ENCODE measurements around the gene PPP4R3A. TPM values are rescaled to one million over a fixed set of nuclear protein-coding genes. Genes with fewer than 3 reads are reported as not detected.
"Not testable (repeated sequence)": the region's sequence is repeated elsewhere in the genome, so short reads cannot be mapped to it uniquely, and the experiment has no call there.

The PPP4R3A gene
- total RNA-seq, 4 donors from 2014 or later, result 48.3 to 91.9 (median 71.5) TPM

DNA sequence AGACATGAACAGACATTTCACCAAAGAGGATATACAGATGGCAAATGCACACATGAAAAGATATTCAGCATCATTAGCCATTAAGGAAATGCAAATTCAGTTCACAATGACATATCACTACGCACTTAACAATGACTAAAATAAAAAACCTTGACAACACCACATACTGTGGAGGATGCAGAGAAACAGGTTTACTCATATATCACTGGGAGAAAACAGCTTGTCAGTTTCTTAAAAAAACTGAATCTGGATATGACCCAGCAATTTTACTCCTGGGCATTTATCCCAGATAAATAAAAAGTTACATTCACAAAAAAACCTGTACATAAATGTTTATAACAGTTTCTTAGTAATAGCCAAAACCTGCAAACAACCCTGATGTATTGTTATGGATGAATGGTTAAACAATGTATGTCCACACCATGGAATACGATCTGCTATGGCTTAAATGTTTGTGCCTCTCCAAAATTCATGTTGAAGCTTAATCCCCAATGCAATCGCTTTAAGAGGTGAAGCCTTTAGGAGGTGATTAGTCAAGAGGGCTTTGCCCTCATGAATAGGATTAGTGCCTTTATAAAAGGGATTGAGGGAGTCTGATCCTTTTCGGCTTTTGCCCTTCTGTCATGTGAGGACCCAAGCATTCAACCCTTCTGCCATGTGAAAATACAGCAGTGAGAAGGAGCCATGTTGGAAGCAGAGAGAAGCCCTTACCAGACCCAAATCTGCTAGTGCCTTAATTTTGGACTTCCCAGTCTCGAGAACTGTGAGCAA lies 36.0 kb upstream of the PPP4R3A start:
- Histone ChIP-seq H3K36me3 (no peaks in the 10 kb centered on the region), H3K4me1 (peaks cover 0 to 20% (median 0%) of the 10 kb centered on the region in 3 donors), H3K27me3 (peaks cover 0 to 10% (median 0%) of the 10 kb centered on the region in 4 donors), H3K4me3 (no peak overlapping the region), H3K9me3 (peaks cover 0 to 7% (median 0%) of the 10 kb centered on the region in 3 donors), H3K27ac (no peak overlapping the region)
- DNase-seq, result no peak
- intact Hi-C loops (cut with DNase I), result no loop called here
- 39 to 50% methylated on average over 5 of the region's 5 CpGs for WGBS, 2 donors
- TF ChIP-seq POLR2A (IDR thresholded peaks at IDR 0.05), result no peak
- TF ChIP-seq CTCF (IDR thresholded peaks at IDR 0.05), result no peak

GRCh38 chr14:91545204-91545603 lies 35.1 kb upstream of the PPP4R3A start:
- H3K9me3 ChIP-seq, result peaks cover 0 to 7% (median 0%) of the 10 kb centered on the region in 3 donors
- H3K36me3 ChIP-seq, result no peaks in the 10 kb centered on the region
- H3K27ac ChIP-seq, result no peak overlapping the region
- H3K27me3 ChIP-seq, result peaks cover 0 to 8% (median 0%) of the 10 kb centered on the region in 4 donors
- no peak for TF ChIP-seq POLR2A (IDR thresholded peaks at IDR 0.05)
- TF ChIP-seq CTCF (IDR thresholded peaks at IDR 0.05), result no peak
- H3K4me3 ChIP-seq, result no peak overlapping the region
- intact Hi-C loops (cut with DNase I), result no loop called here
- DNase-seq, result no peak
- H3K4me1 ChIP-seq, result peaks cover 0 to 20% (median 0%) of the 10 kb centered on the region in 3 donors

GRCh38 chr14:91536327-91536726 lies 26.2 kb upstream of the PPP4R3A start:
- intact Hi-C loops (cut with DNase I), result no loop called here
- no peak for TF ChIP-seq CTCF (IDR thresholded peaks at IDR 0.05)
- TF ChIP-seq POLR2A (IDR thresholded peaks at IDR 0.05), result no peak
- H3K27ac ChIP-seq, result no peak overlapping the region
- H3K4me3 ChIP-seq, result no peak overlapping the region
- WGBS, 2 donors, result 93 to 100% methylated on average over 2 to 3 of the region's 3 CpGs
- H3K4me1 ChIP-seq, result peaks cover 0 to 15% (median 0%) of the 10 kb centered on the region in 3 donors
- H3K36me3 ChIP-seq, result no peaks in the 10 kb centered on the region
- H3K27me3 ChIP-seq, result peaks cover 0 to 6% (median 0%) of the 10 kb centered on the region in 4 donors
- DNase-seq, result no peak
- peaks cover 0 to 18% (median 0%) of the 10 kb centered on the region in 3 donors for H3K9me3 ChIP-seq

GRCh38 chr14:91534059-91534458 lies 23.9 kb upstream of the PPP4R3A start:
- H3K4me3 ChIP-seq; H3K9me3 ChIP-seq; intact Hi-C loops (cut with DNase I); DNase-seq; H3K27me3 ChIP-seq; H3K36me3 ChIP-seq; H3K27ac ChIP-seq: not testable (repeated sequence)
- WGBS, 2 donors, result 72 to 75% methylated on average over 5 of the region's 5 CpGs
- peaks cover 0 to 15% (median 0%) of the 10 kb centered on the region in 3 donors for H3K4me1 ChIP-seq

DNA sequence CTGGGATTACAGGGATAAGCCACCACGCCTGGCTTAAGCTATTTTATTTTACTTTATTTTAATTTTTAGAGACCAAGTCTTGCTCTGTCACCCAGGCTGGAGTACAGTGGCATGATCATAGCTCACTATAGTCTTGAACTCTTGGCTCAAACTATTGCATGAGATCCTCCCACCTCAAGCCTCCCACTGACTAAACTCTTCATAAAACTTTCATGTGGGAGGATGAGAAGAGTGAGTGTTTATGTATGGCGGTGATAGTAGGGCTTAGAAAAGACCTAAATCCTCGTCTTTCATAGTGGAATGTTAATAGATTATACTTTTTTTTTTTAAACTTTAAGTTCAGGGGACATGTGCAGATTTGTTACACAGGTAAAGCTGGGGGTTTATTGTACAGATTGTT lies 23.5 kb upstream of the PPP4R3A start:
- Histone ChIP-seq H3K9me3 (peaks cover 0 to 2% (median 0%) of the 10 kb centered on the region in 3 donors), H3K4me3 (no peak overlapping the region), H3K27me3 (peaks cover 0 to 6% (median 0%) of the 10 kb centered on the region in 4 donors), H3K4me1 (peaks cover 0 to 15% (median 0%) of the 10 kb centered on the region in 3 donors), H3K27ac (no peak overlapping the region), H3K36me3 (no peaks in the 10 kb centered on the region)
- WGBS, 2 donors, result 52 to 61% methylated on average over 3 of the region's 3 CpGs
- DNase-seq, result no peak
- no peak for TF ChIP-seq CTCF (IDR thresholded peaks at IDR 0.05)
- no peak for TF ChIP-seq POLR2A (IDR thresholded peaks at IDR 0.05)
- intact Hi-C loops (cut with DNase I), result no loop called here

Data from esophagus squamous epithelium (tissue), 5 donors.